ENCODE results near the gene CDK16.

GRCh38 chrX:47180346-47180745 lies 38.1 kb upstream of the CDK16 start:
- TF ChIP-seq FOXM1 (IDR thresholded peaks at IDR 0.05; ENCODE audit: borderline replicate concordance): no peak
- no peak for TF ChIP-seq FOXA1 (IDR thresholded peaks at IDR 0.05)
- no peak for TF ChIP-seq TARDBP (IDR thresholded peaks at IDR 0.05)
- no peak for TF ChIP-seq ELF4 (IDR thresholded peaks at IDR 0.05)
- no peak for TF ChIP-seq SP1 (IDR thresholded peaks at IDR 0.05)
- TF ChIP-seq FOXK2 (IDR thresholded peaks at IDR 0.05): no peak
- TF ChIP-seq ZNF384 (IDR thresholded peaks at IDR 0.05): no peak
- TF ChIP-seq BHLHE40 (IDR thresholded peaks at IDR 0.05; ENCODE audit: borderline replicate concordance): no peak
- TF ChIP-seq SUZ12 (IDR thresholded peaks at IDR 0.05): no peak

Data from HEK293T (cell line).